ENCODE data around the gene SPPL2B.

The SPPL2B gene

GRCh38 chr19:2338751-2339643 lies 10.5 kb downstream of the SPPL2B start:
- H3K4me3 ChIP-seq (ENCODE audit: low read depth, low read length): no peak overlapping the region
- DNase-seq (ENCODE audit: low read depth): no peak
- no peak for TF ChIP-seq CTCF (IDR thresholded peaks at IDR 0.05; ENCODE audit: control insufficient read depth, extremely low read depth, insufficient read depth)

GRCh38 chr19:2339644-2340310 lies 11.3 kb downstream of the SPPL2B start:
- no peak overlapping the region for H3K4me3 ChIP-seq (ENCODE audit: low read depth, low read length)
- TF ChIP-seq CTCF (IDR thresholded peaks at IDR 0.05; ENCODE audit: control insufficient read depth, extremely low read depth, insufficient read depth): no peak
- no peak for DNase-seq (ENCODE audit: low read depth)

- TF ChIP-seq CTCF (IDR thresholded peaks at IDR 0.05; ENCODE audit: control insufficient read depth, extremely low read depth, insufficient read depth): no peak
- no peak overlapping the region for H3K4me3 ChIP-seq (ENCODE audit: low read depth, low read length)
- DNase-seq (ENCODE audit: low read depth): no peak
These were observed 12.2 kb downstream of the SPPL2B start for GRCh38 chr19:2340496-2341243.

- no peak overlapping the region for H3K4me3 ChIP-seq (ENCODE audit: low read depth, low read length)
- no peak for DNase-seq (ENCODE audit: low read depth)
- no peak for TF ChIP-seq CTCF (IDR thresholded peaks at IDR 0.05; ENCODE audit: control insufficient read depth, extremely low read depth, insufficient read depth)
These were observed 12.8 kb downstream of the SPPL2B start for GRCh38 chr19:2341244-2341751.

GRCh38 chr19:2341982-2342381 lies 13.5 kb downstream of the SPPL2B start:
- no peak overlapping the region for H3K4me3 ChIP-seq (ENCODE audit: low read depth, low read length)
- no peak for DNase-seq (ENCODE audit: low read depth)
- TF ChIP-seq CTCF (IDR thresholded peaks at IDR 0.05; ENCODE audit: control insufficient read depth, extremely low read depth, insufficient read depth): no peak

- DNase-seq (ENCODE audit: low read depth): no peak
- no peak overlapping the region for H3K4me3 ChIP-seq (ENCODE audit: low read depth, low read length)
- TF ChIP-seq CTCF (IDR thresholded peaks at IDR 0.05; ENCODE audit: control insufficient read depth, extremely low read depth, insufficient read depth): no peak
These were observed 14.3 kb downstream of the SPPL2B start for GRCh38 chr19:2342656-2343288.

Measured in LNCaP clone FGC (cell line).